IMR-90 (cell line): ENCODE measurements around the gene ORC1. TPM values are rescaled to one million over a fixed set of nuclear protein-coding genes. Genes with fewer than 3 reads are reported as not detected.

Experiments used
- ATAC-seq: fragments of 200-7000 bp; cut with Tn5 transposase; 2 replicates; pipeline ENCODE4 v1.9.1; 2020; ENCODE audit warnings: low read depth, mild to moderate bottlenecking, moderate library complexity
- BruUV-seq: library from RNA; stranded (reverse); fragments of 400-500 nt; replicated peaks from 2 replicates; lab custom pipeline; 2021; lab: Mats Ljungman, UMichigan
- CTCF ChIA-PET: fragments of 300-600 bp; formaldehyde crosslinking; extraction: SDS; loops from one replicate; lab custom pipeline; 2021; ENCODE audit warnings: antibody characterized with exemption; lab: Yijun Ruan, JAX
- POLR2A ChIA-PET: fragments of 300-600 bp; sonication (Branson Sonifier 250); formaldehyde crosslinking; loops from one replicate; lab custom pipeline; 2022; ENCODE audit warnings: antibody characterized with exemption; ENCODE audit not compliant: unreplicated experiment; lab: Charles Lee
- DNase-seq: peaks from one replicate; pipeline ENCODE4 v3.0.0; 2013
- H2AFZ ChIP-seq: replicated peaks from 2 replicates; pipeline ENCODE3; 2013; ENCODE audit warnings: low read length, mild to moderate bottlenecking; ENCODE audit not compliant: poor library complexity
- H2AK5ac ChIP-seq: 2 replicates; pipeline ENCODE4 v1.6.1; 2013; ENCODE audit warnings: low read depth, low read length, inconsistent platforms
- H2AK9ac ChIP-seq: replicated peaks from 2 replicates; pipeline ENCODE3; 2013; ENCODE audit warnings: mild to moderate bottlenecking, low read depth, low read length, moderate library complexity; ENCODE audit not compliant: poor library complexity
- H2BK120ac ChIP-seq: 2 replicates; pipeline ENCODE4 v1.6.1; 2013; ENCODE audit warnings: low read depth, low read length, inconsistent platforms
- H2BK15ac ChIP-seq: 3 replicates; pipeline ENCODE4 v1.6.1; 2013; ENCODE audit warnings: low read depth, low read length, inconsistent platforms
- H2BK20ac ChIP-seq: 2 replicates; pipeline ENCODE4 v1.6.1; 2013; ENCODE audit warnings: low read depth, mild to moderate bottlenecking, inconsistent platforms, low read length, moderate library complexity
- H2BK5ac ChIP-seq: 2 replicates; pipeline ENCODE4 v1.6.1; 2013; ENCODE audit warnings: mild to moderate bottlenecking, low read depth, low read length, inconsistent platforms; ENCODE audit not compliant: poor library complexity, severe bottlenecking
- H3K14ac ChIP-seq: replicated peaks from 2 replicates; pipeline ENCODE4 v1.6.1; 2013; ENCODE audit warnings: low read depth, low read length, inconsistent platforms
- H3K18ac ChIP-seq: 2 replicates; pipeline ENCODE4 v1.6.1; 2013; ENCODE audit warnings: low read depth, low read length, control low read depth
- H3K23ac ChIP-seq: 2 replicates; pipeline ENCODE4 v1.6.1; 2013; ENCODE audit warnings: low read depth, low read length, inconsistent platforms
- H3K27ac ChIP-seq: 2 replicates; pipeline ENCODE4 v1.5.1; 2013; ENCODE audit warnings: mild to moderate bottlenecking, control low read depth, low read length; ENCODE audit not compliant: insufficient read depth
- H3K27me3 ChIP-seq: 2 replicates; pipeline ENCODE4 v1.6.1; 2013; ENCODE audit warnings: low read length; ENCODE audit not compliant: control insufficient read depth, insufficient read depth
- H3K36me3 ChIP-seq: 2 replicates; pipeline ENCODE4 v1.6.1; 2013; ENCODE audit warnings: low read length, mixed read lengths; ENCODE audit not compliant: control insufficient read depth, insufficient read depth
- H3K4ac ChIP-seq: 2 replicates; pipeline ENCODE4 v1.6.1; 2013; ENCODE audit warnings: low read depth, low read length, inconsistent platforms
- H3K4me1 ChIP-seq: 2 replicates; pipeline ENCODE4 v1.6.1; 2013; ENCODE audit warnings: low read length, mixed read lengths; ENCODE audit not compliant: control insufficient read depth, insufficient read depth
- H3K4me2 ChIP-seq: 2 replicates; pipeline ENCODE4 v1.6.1; 2013; ENCODE audit warnings: low read depth, mild to moderate bottlenecking, control low read depth, low read length, moderate library complexity
- H3K4me3 ChIP-seq: 2 replicates; pipeline ENCODE4 v1.5.1; 2013; ENCODE audit warnings: low read depth, mild to moderate bottlenecking, control low read depth, low read length, moderate library complexity; ENCODE audit not compliant: insufficient read depth
- H3K56ac ChIP-seq: 2 replicates; pipeline ENCODE4 v1.6.1; 2013; ENCODE audit warnings: low read length, inconsistent platforms; ENCODE audit not compliant: insufficient read depth; ENCODE audit errors: extremely low read depth
- H3K79me1 ChIP-seq, 2 experiments: 2 replicates each; pipeline ENCODE4 v1.6.1; 2013; ENCODE audit warnings: low read length in 2 of 2, inconsistent platforms in 1 of 2, low read depth in 1 of 2
- H3K9ac ChIP-seq: 2 replicates; pipeline ENCODE4 v1.6.1; 2013; ENCODE audit warnings: low read depth, low read length, control low read depth
- H3K9me1 ChIP-seq: 2 replicates; pipeline ENCODE4 v1.6.1; 2013; ENCODE audit warnings: low read length, inconsistent platforms; ENCODE audit not compliant: insufficient read depth
- H3K9me3 ChIP-seq: 2 replicates; pipeline ENCODE4 v1.6.1; 2013; ENCODE audit warnings: low read length; ENCODE audit not compliant: control insufficient read depth, insufficient read depth
- H4K20me1 ChIP-seq: 2 replicates; pipeline ENCODE4 v1.6.1; 2013; ENCODE audit warnings: low read length, inconsistent platforms; ENCODE audit not compliant: insufficient read depth
- H4K5ac ChIP-seq: 2 replicates; pipeline ENCODE4 v1.6.1; 2013; ENCODE audit warnings: mild to moderate bottlenecking, low read depth, low read length, control low read depth
- H4K8ac ChIP-seq, 2 experiments: 2 replicates each; pipeline ENCODE4 v1.6.1; 2013; ENCODE audit warnings: low read depth in 2 of 2, low read length in 2 of 2, control low read depth in 1 of 2, inconsistent platforms in 1 of 2
- H4K91ac ChIP-seq: 2 replicates; pipeline ENCODE4 v1.6.1; 2013; ENCODE audit warnings: low read depth, low read length, inconsistent platforms; ENCODE audit not compliant: insufficient read depth
- CEBPB ChIP-seq: IDR thresholded peaks from 2 replicates; pipeline ENCODE4 v1.6.1; 2012; ENCODE audit warnings: low read depth, low read length, improper control_type of control experiment
- MXI1 ChIP-seq: IDR thresholded peaks from 2 replicates; pipeline ENCODE4 v1.6.1; 2012; ENCODE audit warnings: low read depth, mild to moderate bottlenecking, low read length, moderate library complexity, borderline replicate concordance
- NFE2L2 ChIP-seq: fragments of 150-350 bp; IDR thresholded peaks from 2 replicates; pipeline ENCODE4 v1.6.1; 2016; ENCODE audit warnings: low read depth, mild to moderate bottlenecking, low read length
- RAD21 ChIP-seq: IDR thresholded peaks from 2 replicates; pipeline ENCODE4 v1.6.1; 2012; ENCODE audit warnings: low read length, improper control_type of control experiment
- WGBS, 2 experiments: methylation state at CpG; one replicate each; pipeline versions ENCODE4 v1.1.5 to v1.1.7; 2013; ENCODE audit warnings: missing lambda C conversion rate in 2 of 2; ENCODE audit not compliant: insufficient read length in 1 of 2; ENCODE audit errors: extremely low coverage in 2 of 2; 5-methylcytosine and 5-hydroxymethylcytosine counted together
- dilution Hi-C: fragments of 300-500 bp; cut with HindIII; formaldehyde crosslinking; loops from one replicate; pipeline ENCODE4 v1.14.3; 2018; ENCODE audit warnings: low sequenced_read_pairs; ENCODE audit not compliant: unreplicated experiment
- in situ Hi-C: fragments of 300-500 bp; cut with MboI; formaldehyde crosslinking; loops from 3 replicates; pipeline ENCODE4 v1.14.3; 2019; ENCODE audit warnings: low sequenced_read_pairs, inconsistent platforms, mixed read lengths
- intact Hi-C: fragments of 100-400 bp; cut with micrococcal nuclease; formaldehyde crosslinking; loops from 2 replicates; pipeline ENCODE4 v1.10.0; 2022
- polyA plus RNA-seq, 3 experiments: library from polyadenylated mRNA; depleted of rRNA; stranded (reverse); fragments of >200 nt; gene quantifications; 2 replicates each; pipeline ENCODE4 v1.2.3, GENCODE V29; 2012; ENCODE audit warnings: low replicate concordance in 1 of 3
- total RNA-seq: library from RNA; depleted of rRNA; stranded (reverse); fragments of >200 nt; gene quantifications from 2 replicates; pipeline ENCODE4 v1.2.3, GENCODE V29; 2012

The ORC1 gene
- total and polyA plus RNA-seq, 2 of the 4 experiments (the other 2 are of a cell fraction): 6.3 to 10.6 TPM

- Histone ChIP-seq H2AFZ (peak overlapping the region; percentile 98), H4K20me1 (no peaks in the 10 kb centered on the region), H2BK20ac (no peak overlapping the region), H3K36me3 (peaks cover 4% of the 10 kb centered on the region), H3K56ac (peak overlapping the region; percentile 2; the same call in 1 of the 2 replicates), H3K27ac (peak overlapping the region; percentile 10; the same call in 1 of the 2 replicates), H3K4me2 (peak overlapping the region; percentile 94), H3K18ac (no peak overlapping the region), H3K9me1 (no peaks in the 10 kb centered on the region), H2BK120ac (no peak overlapping the region), H3K4ac (0 out of 2 replicates have a peak overlapping the region, but pooled peaks have one; percentile 22), H2AK5ac (no peak overlapping the region), H3K27me3 (no peaks in the 10 kb centered on the region), H3K9me3 (no peaks in the 10 kb centered on the region), H3K4me3 (peak overlapping the region; percentile 83), H3K79me1 (peaks cover 9 to 45% of the 10 kb centered on the region in 2 experiments; a peak in 3 of 4 replicates), H4K8ac (peak overlapping the region in 1 of 2 experiments; percentile 36; a peak in 2 of 4 replicates), H3K9ac (peak overlapping the region; percentile 36; the same call in 1 of the 2 replicates), H4K5ac (no peak overlapping the region; the same call in 1 of the 2 replicates), H2BK5ac (peak overlapping the region; percentile 23), H2AK9ac (peak overlapping the region; percentile 70), H3K14ac (peak overlapping the region; percentile 70), H4K91ac (no peak overlapping the region), H2BK15ac (no peak overlapping the region), H3K4me1 (no peaks in the 10 kb centered on the region), H3K23ac (peak overlapping the region; percentile 67)
- dilution Hi-C loops: no loop called here
- CTCF ChIA-PET: interaction anchor here (0.8 kb wide), 1 partner anchor 518 kb away, joined by 3 read pairs; the partner anchor contains the start of gene ECHDC2
- WGBS, 2 experiments: 0% methylated on average over 2 of the region's 16 CpGs; no CpG with 5 or more reads in 1 of the 2 experiments
- peak; percentile 60 for ATAC-seq
- POLR2A ChIA-PET: no interaction called here
- in situ Hi-C loops: loop anchor here (10.0 kb wide), 1 partner anchor 281 kb away; no protein-coding TSS in a partner anchor
- DNase-seq: peak; percentile 84
- BruUV-seq: no TSS peak
- intact Hi-C loops: loop anchor here (1.0 kb wide), 1 partner anchor 283 kb away; no protein-coding TSS in a partner anchor
- TF ChIP-seq RAD21: no peak
- 0 out of 2 replicates have a peak, but pooled peaks have one; percentile 21 for TF ChIP-seq NFE2L2
- TF ChIP-seq MXI1: no peak
- peak; percentile 41; the same call in 1 of the 2 replicates for TF ChIP-seq CEBPB
Measured at GRCh38 chr1:52403566-52404115, 582 bp downstream of the ORC1 start.
